Sigmoid colon (tissue), 4 donors: ENCODE results near the gene GSTK1.

Source experiments
- EP300 ChIP-seq, 4 donors: sonication (generic); formaldehyde crosslinking; IDR thresholded peaks; one replicate each; pipeline ENCODE4 v1.6.1; 2017; ENCODE audit warnings: antibody characterized with exemption in 4 of 4
- POLR2A ChIP-seq, 2 donors: fragments of 450-650 bp; IDR thresholded peaks; one replicate each; pipeline ENCODE4 v1.6.1; 2016; ENCODE audit warnings: antibody characterized with exemption in 2 of 2, mild to moderate bottlenecking in 2 of 2, moderate library complexity in 2 of 2
- POLR2AphosphoS5 ChIP-seq, 4 donors: sonication (generic); formaldehyde crosslinking; IDR thresholded peaks; one replicate each; pipeline ENCODE4 v1.6.1; 2017; ENCODE audit warnings: antibody characterized with exemption in 4 of 4
- TF ChIP-seq, protein P1 (sequence below), 4 experiments: fragments of 450-650 bp in 3 of 4; fragments of 200-600 bp in 1 of 4; IDR thresholded peaks; one replicate each; pipeline ENCODE4 v1.5.1; 2016 to 2019; ENCODE audit warnings: antibody characterized with exemption in 4 of 4, mild to moderate bottlenecking in 3 of 4, moderate library complexity in 2 of 4

DNA sequence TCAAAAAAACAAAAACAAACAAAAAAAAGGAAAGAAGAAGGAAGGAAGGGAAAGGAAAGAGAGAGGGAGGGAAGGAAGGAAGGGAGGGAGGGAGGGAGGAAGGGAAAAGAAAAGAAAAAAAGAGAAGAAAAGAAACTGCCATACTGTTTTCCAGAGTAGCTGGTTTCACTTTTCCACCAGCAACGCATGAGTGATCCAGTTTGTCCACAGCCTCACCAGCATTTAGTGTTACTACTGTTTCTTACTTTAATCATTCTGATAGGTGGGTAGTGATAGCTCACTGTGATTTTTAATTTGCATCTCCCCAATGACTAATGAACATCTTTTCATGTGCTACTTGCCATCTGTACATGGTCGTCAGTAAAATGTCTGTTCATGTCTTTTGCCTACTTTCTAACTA is 9.6 kb downstream of the GSTK1 start:
- TF ChIP-seq, protein P1, sequence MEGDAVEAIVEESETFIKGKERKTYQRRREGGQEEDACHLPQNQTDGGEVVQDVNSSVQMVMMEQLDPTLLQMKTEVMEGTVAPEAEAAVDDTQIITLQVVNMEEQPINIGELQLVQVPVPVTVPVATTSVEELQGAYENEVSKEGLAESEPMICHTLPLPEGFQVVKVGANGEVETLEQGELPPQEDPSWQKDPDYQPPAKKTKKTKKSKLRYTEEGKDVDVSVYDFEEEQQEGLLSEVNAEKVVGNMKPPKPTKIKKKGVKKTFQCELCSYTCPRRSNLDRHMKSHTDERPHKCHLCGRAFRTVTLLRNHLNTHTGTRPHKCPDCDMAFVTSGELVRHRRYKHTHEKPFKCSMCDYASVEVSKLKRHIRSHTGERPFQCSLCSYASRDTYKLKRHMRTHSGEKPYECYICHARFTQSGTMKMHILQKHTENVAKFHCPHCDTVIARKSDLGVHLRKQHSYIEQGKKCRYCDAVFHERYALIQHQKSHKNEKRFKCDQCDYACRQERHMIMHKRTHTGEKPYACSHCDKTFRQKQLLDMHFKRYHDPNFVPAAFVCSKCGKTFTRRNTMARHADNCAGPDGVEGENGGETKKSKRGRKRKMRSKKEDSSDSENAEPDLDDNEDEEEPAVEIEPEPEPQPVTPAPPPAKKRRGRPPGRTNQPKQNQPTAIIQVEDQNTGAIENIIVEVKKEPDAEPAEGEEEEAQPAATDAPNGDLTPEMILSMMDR (IDR thresholded peaks at IDR 0.05), result no peak
- no peak for TF ChIP-seq POLR2AphosphoS5 (IDR thresholded peaks at IDR 0.05)
- no peak for TF ChIP-seq EP300 (IDR thresholded peaks at IDR 0.05)
- TF ChIP-seq POLR2A (IDR thresholded peaks at IDR 0.05), result no peak
